CD4-positive, alpha-beta T cell treated with Interleukin-12 subunit alpha and Interleukin-12 subunit beta, for 1 hour (primary cell): ENCODE results near the gene NFIB.

Source experiments
- DNase-seq: peaks from one replicate; pipeline ENCODE4 v3.0.0-alpha.2; 2020

Gene NFIB

GRCh38 chr9:14139287-14139686 lies 174.7 kb downstream of the NFIB start:
- DNase-seq: no peak

- no peak for DNase-seq
Measured at GRCh38 chr9:14136646-14137370, 177.1 kb downstream of the NFIB start.

GRCh38 chr9:14136047-14136635 lies 177.8 kb downstream of the NFIB start:
- DNase-seq: no peak

- DNase-seq: no peak
Measured at GRCh38 chr9:14135421-14135820, 178.5 kb downstream of the NFIB start.

GRCh38 chr9:14133394-14133793 lies 180.5 kb downstream of the NFIB start:
- DNase-seq: no peak

GRCh38 chr9:14132775-14133174 lies 181.2 kb downstream of the NFIB start:
- DNase-seq: no peak

- no peak for DNase-seq
Measured at GRCh38 chr9:14131356-14132088, 182.4 kb downstream of the NFIB start.

GRCh38 chr9:14127656-14128055 lies 186.3 kb downstream of the NFIB start:
- DNase-seq: no peak

GRCh38 chr9:14119694-14120514 lies 194.0 kb downstream of the NFIB start:
- DNase-seq: no peak

GRCh38 chr9:14112226-14112625 lies 201.7 kb downstream of the NFIB start:
- DNase-seq: no peak

- DNase-seq: no peak
Measured at GRCh38 chr9:14111696-14112095, 202.2 kb downstream of the NFIB start.

- no peak for DNase-seq
Measured at GRCh38 chr9:14107977-14108376, 206.0 kb downstream of the NFIB start.

- DNase-seq: no peak
Measured at GRCh38 chr9:14107495-14107894, 206.4 kb downstream of the NFIB start.

GRCh38 chr9:14106699-14107098 lies 207.2 kb downstream of the NFIB start:
- DNase-seq: no peak

- no peak for DNase-seq
Measured at GRCh38 chr9:14104496-14104895, 209.4 kb downstream of the NFIB start.

GRCh38 chr9:14103115-14103514 lies 210.8 kb downstream of the NFIB start:
- DNase-seq: no peak

- DNase-seq: no peak
Measured at GRCh38 chr9:14099737-14100136, 214.2 kb downstream of the NFIB start.

GRCh38 chr9:14098486-14099180 lies 215.3 kb downstream of the NFIB start:
- DNase-seq: no peak

- DNase-seq: no peak
Measured at GRCh38 chr9:14097666-14098415, 216.1 kb downstream of the NFIB start.

- DNase-seq: no peak
Measured at GRCh38 chr9:14097215-14097614, 216.7 kb downstream of the NFIB start.

GRCh38 chr9:14096258-14096922 lies 217.6 kb downstream of the NFIB start:
- DNase-seq: no peak
